Measurements from ENCODE around the gene FNDC7.

Gene FNDC7

DNA sequence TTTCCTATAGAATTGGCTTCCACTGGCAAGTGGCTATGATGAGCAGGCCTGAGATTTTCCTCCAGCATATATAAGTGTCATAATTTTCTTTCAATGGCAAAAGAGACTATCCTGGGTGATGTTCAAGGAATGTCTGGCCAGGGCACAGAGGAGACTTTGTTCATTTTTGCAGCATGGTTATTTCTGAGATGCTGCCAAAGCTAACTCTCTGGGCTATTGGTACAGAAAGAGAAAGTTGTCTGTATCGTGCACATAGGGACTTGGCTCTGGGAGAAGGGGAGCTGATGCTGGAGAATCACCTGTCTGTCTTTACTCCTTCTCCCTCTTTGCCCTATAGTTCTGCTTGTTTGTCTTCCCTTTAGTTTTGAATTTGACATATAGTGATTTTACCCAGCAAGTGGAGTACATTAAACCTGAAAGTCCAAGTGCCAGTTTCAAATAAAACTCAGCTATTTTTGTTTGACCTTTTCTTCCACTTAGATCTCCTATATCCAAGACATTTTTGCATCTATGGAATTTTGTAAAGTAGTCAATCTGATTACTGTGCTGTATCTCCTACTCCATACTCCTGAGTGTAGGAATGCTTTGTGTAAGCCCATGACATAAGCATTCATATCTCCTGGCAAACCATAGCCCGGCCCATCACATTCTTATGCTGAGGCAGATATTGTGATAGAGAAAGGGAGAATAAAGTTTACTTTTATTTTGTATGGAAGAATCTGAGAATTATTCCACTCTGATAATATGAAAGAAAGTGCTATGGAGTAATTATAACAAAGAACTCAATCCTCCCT lies 3.9 kb downstream of the FNDC7 start:
- Mint-ChIP-seq H3K4me1 (no peaks in the 10 kb centered on the region), H3K9me3 (no peaks in the 10 kb centered on the region), H3K36me3 (no peaks in the 10 kb centered on the region), H3K27ac (no peak overlapping the region), H3K4me3 (no peak overlapping the region)
- DNase-seq (ENCODE audit: low spot score in 2 of 2) (no peak), ATAC-seq (no peak)

DNA sequence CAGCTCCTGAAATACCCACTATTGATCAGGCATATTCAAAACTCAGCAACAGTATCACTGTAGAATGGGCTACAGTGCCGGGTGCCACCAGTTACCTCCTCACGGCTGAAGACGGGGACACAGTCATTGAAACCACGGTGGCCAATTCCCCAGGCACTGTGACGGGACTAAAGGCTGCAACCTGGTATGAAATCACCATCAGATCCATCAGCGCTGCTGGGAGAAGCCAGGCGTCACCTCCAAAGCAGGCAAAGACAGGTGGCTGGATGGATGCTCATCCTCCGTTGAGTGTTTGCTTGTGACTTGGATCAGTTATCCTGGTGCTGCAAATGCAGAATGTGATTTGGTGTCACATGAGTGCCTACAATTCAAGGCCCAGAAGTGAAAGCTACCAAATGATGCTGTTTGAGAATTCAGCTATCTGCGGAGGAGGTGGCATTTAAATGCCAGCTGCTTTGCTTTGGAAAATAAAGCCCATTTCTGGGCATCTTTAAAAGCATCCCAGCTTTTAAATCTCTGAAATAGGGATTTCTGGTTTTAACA lies 5.1 kb downstream of the FNDC7 start:
- no peaks in the 10 kb centered on the region for H3K9me3 Mint-ChIP-seq
- DNase-seq (ENCODE audit: low spot score in 2 of 2) (no peak), ATAC-seq (no peak)
- no peak overlapping the region for H3K4me3 Mint-ChIP-seq
- H3K4me1 Mint-ChIP-seq, result no peaks in the 10 kb centered on the region
- H3K36me3 Mint-ChIP-seq, result no peaks in the 10 kb centered on the region
- no peak overlapping the region for H3K27ac Mint-ChIP-seq

GRCh38 chr1:108718927-108719655 lies 6.4 kb downstream of the FNDC7 start:
- no peaks in the 10 kb centered on the region for H3K4me1 Mint-ChIP-seq
- no peaks in the 10 kb centered on the region for H3K9me3 Mint-ChIP-seq
- no peak overlapping the region for H3K4me3 Mint-ChIP-seq
- no peak overlapping the region for H3K27ac Mint-ChIP-seq
- DNase-seq (ENCODE audit: low spot score in 2 of 2) (no peak), ATAC-seq (no peak)
- H3K36me3 Mint-ChIP-seq, result no peaks in the 10 kb centered on the region

DNA sequence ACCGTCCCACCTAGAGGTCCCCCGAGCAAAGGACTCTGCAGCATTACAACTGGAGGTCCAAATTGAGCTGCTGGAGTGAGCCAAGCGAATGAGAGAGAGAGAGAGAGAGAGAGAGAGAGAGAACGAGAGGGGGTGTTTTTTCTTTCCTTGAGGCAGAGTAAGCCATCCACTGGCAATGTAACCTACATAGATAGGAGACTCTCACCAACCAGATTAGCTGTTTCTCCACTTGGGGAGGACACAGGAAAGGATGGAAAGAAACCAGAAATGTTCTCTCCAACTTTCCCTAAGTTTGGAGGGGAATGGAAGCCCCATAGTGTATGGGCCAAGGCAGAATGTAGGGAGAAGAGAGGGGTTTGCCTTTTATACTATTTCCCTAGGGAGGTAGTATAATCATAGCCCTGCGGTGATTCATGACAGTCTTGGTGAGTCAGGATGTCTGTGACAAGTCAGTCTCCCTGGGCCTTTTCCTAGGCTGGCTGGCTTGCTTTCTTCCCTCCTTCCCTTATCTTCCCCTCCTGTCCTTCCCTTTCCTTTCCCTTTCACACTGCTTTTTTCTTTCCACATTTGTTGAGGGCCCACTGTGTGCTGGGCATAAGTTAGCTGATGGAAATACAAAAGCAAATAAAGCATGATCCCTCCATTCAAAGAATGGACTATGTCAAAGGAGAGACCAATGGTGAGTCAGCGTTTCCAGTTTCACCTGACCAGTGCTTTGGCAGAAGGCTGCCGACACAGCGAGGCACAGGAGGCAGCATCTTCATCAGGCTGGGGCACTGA lies 7.1 kb downstream of the FNDC7 start:
- Mint-ChIP-seq H3K4me1 (no peaks in the 10 kb centered on the region), H3K9me3 (no peaks in the 10 kb centered on the region), H3K36me3 (no peaks in the 10 kb centered on the region), H3K4me3 (no peak overlapping the region), H3K27ac (no peak overlapping the region)
- no peak for DNase-seq (ENCODE audit: low spot score in 2 of 2)
- ATAC-seq, result peak; percentile 72

DNA sequence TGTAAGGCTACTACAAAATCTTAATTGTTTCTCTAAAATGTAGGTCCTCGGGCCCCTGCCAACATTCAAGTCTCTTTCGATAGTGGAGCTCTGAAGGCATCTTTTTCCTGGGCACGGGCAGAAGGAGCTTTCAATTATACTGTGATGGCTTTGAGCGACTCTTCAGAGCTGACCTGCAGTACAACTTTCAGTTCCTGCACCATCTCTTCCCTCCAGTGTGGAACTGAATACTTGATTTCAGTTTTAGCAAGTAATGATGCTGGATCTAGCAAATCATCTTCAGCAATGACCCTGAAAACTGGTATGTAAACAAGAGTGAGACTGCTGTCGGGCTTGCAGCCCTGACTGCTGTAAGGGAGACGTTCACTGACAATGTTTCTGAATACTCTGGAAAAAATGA lies 9.6 kb downstream of the FNDC7 start:
- no peaks in the 10 kb centered on the region for H3K4me1 Mint-ChIP-seq
- no peak overlapping the region for H3K4me3 Mint-ChIP-seq
- DNase-seq (ENCODE audit: low spot score in 2 of 2) (no peak), ATAC-seq (no peak)
- H3K27ac Mint-ChIP-seq, result no peak overlapping the region
- H3K36me3 Mint-ChIP-seq, result no peaks in the 10 kb centered on the region
- no peaks in the 10 kb centered on the region for H3K9me3 Mint-ChIP-seq

- ATAC-seq (no peak), DNase-seq (ENCODE audit: low spot score in 2 of 2) (no peak)
- Mint-ChIP-seq H3K27ac (no peak overlapping the region), H3K36me3 (no peaks in the 10 kb centered on the region), H3K9me3 (no peaks in the 10 kb centered on the region), H3K4me3 (no peak overlapping the region), H3K4me1 (no peaks in the 10 kb centered on the region)
Observed at GRCh38 chr1:108725906-108726305, 13.2 kb downstream of the FNDC7 start.

GRCh38 chr1:108728327-108728923 lies 15.7 kb downstream of the FNDC7 start:
- no peaks in the 10 kb centered on the region for H3K36me3 Mint-ChIP-seq
- ATAC-seq, result no peak
- no peak overlapping the region for H3K27ac Mint-ChIP-seq
- no peak for DNase-seq (ENCODE audit: low spot score in 2 of 2)
- H3K4me3 Mint-ChIP-seq, result no peak overlapping the region
- no peaks in the 10 kb centered on the region for H3K9me3 Mint-ChIP-seq
- no peaks in the 10 kb centered on the region for H3K4me1 Mint-ChIP-seq

GRCh38 chr1:108729481-108729880 lies 16.8 kb downstream of the FNDC7 start:
- Mint-ChIP-seq H3K9me3 (no peaks in the 10 kb centered on the region), H3K36me3 (no peaks in the 10 kb centered on the region), H3K4me3 (no peak overlapping the region), H3K27ac (no peak overlapping the region), H3K4me1 (no peaks in the 10 kb centered on the region)
- DNase-seq (ENCODE audit: low spot score in 2 of 2), result no peak
- ATAC-seq, result no peak

- H3K4me3 Mint-ChIP-seq, result no peak overlapping the region
Observed at GRCh38 chr1:108732398-108732797, 19.7 kb downstream of the FNDC7 start.

GRCh38 chr1:108734171-108734865 lies 21.6 kb downstream of the FNDC7 start:
- DNase-seq (ENCODE audit: low spot score in 2 of 2) (no peak), ATAC-seq (no peak)
- Mint-ChIP-seq H3K27ac (no peak overlapping the region), H3K4me3 (no peak overlapping the region), H3K36me3 (no peaks in the 10 kb centered on the region), H3K4me1 (no peaks in the 10 kb centered on the region), H3K9me3 (no peaks in the 10 kb centered on the region)

More at GRCh38 chr1:108732398-108732797, 19.7 kb downstream of the FNDC7 start:
- H3K4me1 Mint-ChIP-seq, result no peaks in the 10 kb centered on the region
- no peaks in the 10 kb centered on the region for H3K36me3 Mint-ChIP-seq
- no peak overlapping the region for H3K27ac Mint-ChIP-seq
- H3K9me3 Mint-ChIP-seq, result no peaks in the 10 kb centered on the region
- DNase-seq (ENCODE audit: low spot score in 2 of 2) (no peak), ATAC-seq (no peak)

DNA sequence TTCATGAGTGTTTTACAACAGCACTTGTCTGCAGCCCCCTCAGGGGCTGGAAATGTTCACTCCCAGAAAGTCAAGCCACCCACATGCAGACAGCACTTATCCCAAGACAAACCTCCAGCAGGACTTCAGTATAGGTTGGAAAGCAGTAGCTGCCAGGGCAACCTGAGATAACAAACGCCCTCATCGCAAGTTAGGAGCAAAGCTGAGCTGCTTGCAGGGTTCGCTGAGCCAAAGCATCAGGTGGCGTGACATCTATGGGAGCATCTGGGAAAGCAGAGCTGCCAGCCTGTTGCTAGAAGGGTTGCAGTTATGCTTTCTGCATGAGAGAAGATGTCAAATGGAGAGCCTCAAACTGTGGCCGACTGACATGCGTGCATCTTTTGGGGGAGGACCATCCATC lies 29.5 kb downstream of the FNDC7 start:
- no peak overlapping the region for H3K27ac Mint-ChIP-seq
- no peak for ATAC-seq

DNA sequence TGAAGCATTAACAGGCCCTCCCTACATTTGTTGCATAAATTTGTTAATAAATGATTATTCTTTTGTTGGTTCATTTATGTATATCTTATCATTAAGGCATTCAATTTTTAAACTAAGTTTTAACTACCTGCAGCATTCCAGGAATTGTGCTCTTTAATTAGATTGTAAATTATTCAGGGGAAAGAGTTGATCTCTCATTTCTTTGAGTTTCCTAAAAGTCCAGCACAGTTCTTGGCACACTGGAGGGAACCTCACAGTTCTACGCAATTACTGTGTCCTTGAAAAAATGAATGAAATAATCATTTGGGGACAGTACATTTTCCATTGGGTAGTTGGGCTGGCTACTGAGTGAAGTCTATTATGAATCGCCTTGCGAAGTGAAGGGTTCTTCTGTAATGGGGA lies 33.3 kb downstream of the FNDC7 start:
- H3K9me3 Mint-ChIP-seq, result no peaks in the 10 kb centered on the region
- H3K27ac Mint-ChIP-seq, result peak overlapping the region; percentile 98
- ATAC-seq (no peak), DNase-seq (ENCODE audit: low spot score in 2 of 2) (no peak)
- H3K4me3 Mint-ChIP-seq, result peak overlapping the region; percentile 99
- peaks cover 26% of the 10 kb centered on the region for H3K36me3 Mint-ChIP-seq
- H3K4me1 Mint-ChIP-seq, result peaks cover 25% of the 10 kb centered on the region

More for the DNA sequence above, 29.5 kb downstream of the FNDC7 start:
- DNase-seq (ENCODE audit: low spot score in 2 of 2), result no peak
- no peaks in the 10 kb centered on the region for H3K9me3 Mint-ChIP-seq
- peaks cover 4% of the 10 kb centered on the region for H3K4me1 Mint-ChIP-seq
- peaks cover 12% of the 10 kb centered on the region for H3K36me3 Mint-ChIP-seq
- no peak overlapping the region for H3K4me3 Mint-ChIP-seq

DNA sequence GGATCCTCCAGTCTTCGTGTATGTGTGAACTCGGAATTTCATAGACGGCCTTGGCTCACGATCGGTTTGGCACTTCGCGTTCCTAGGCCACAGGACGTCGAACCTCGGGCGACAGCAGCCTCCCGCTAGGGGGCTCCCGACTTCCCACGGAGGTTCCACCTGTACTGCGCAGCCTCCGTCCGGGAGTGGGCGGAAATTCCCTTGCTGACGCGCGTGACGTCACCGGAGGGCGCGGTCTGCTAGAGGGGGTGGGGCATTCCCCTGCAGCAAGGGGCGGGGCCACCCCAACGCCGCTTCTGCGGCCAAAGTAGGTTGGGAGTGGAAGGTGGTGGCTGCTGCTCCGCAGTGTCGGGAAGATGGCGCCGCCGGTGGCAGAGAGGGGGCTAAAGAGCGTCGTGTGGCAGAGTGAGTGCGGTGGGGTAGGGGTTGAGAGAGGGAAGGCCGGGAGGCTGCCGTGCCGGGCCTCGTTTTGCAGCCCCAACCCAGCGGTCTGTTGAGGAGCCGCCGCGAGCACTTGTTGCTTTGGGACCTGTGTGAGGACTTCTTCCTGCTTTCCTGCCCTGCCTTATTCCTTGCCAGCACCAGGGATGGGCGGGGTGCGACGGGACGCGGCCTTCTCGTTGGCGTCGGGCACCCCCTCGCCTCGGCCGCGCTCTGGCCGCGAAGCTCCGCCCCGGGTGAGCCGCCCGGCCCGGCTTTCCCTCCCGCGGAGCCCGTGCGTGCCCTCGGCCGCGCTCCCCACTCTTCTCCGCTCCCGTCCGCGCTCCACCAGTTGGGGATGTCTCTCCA lies 33.9 kb downstream of the FNDC7 start, which contains the start of gene STXBP3:
Gene STXBP3 (plus strand): TSS at position 293 of the 789 bp plus-strand sequence. CDS start 64 bp downstream, at position 357.
- ATAC-seq, result peak; percentile 95
- Mint-ChIP-seq H3K4me3 (peak within 1 kb of the TSS; percentile 99), H3K9me3 (no peaks in the 10 kb centered on the region), H3K4me1 (peaks cover 28% of the 10 kb centered on the region), H3K27ac (peak within 1 kb of the TSS; percentile 98), H3K36me3 (peaks cover 29% of the 10 kb centered on the region)
- DNase-seq (ENCODE audit: low spot score in 2 of 2), result peak; percentile 100
